IMR-90 (cell line): ENCODE data around the gene ZNF423. TPM values are rescaled to one million over a fixed set of nuclear protein-coding genes. Genes with fewer than 3 reads are reported as not detected.

Experiments used
- ATAC-seq: fragments of 200-7000 bp; cut with Tn5 transposase; 2 replicates; pipeline ENCODE4 v1.9.1; 2020; ENCODE audit warnings: low read depth, mild to moderate bottlenecking, moderate library complexity
- BruUV-seq: library from RNA; stranded (reverse); fragments of 400-500 nt; replicated peaks from 2 replicates; lab custom pipeline; 2021; lab: Mats Ljungman, UMichigan
- CTCF ChIA-PET: fragments of 300-600 bp; formaldehyde crosslinking; extraction: SDS; loops from one replicate; lab custom pipeline; 2021; ENCODE audit warnings: antibody characterized with exemption; lab: Yijun Ruan, JAX
- POLR2A ChIA-PET: fragments of 300-600 bp; sonication (Branson Sonifier 250); formaldehyde crosslinking; loops from one replicate; lab custom pipeline; 2022; ENCODE audit warnings: antibody characterized with exemption; ENCODE audit not compliant: unreplicated experiment; lab: Charles Lee
- DNase-seq: peaks from one replicate; pipeline ENCODE4 v3.0.0; 2013
- H2AFZ ChIP-seq: replicated peaks from 2 replicates; pipeline ENCODE3; 2013; ENCODE audit warnings: low read length, mild to moderate bottlenecking; ENCODE audit not compliant: poor library complexity
- H2AK5ac ChIP-seq: 2 replicates; pipeline ENCODE4 v1.6.1; 2013; ENCODE audit warnings: low read depth, low read length, inconsistent platforms
- H2AK9ac ChIP-seq: replicated peaks from 2 replicates; pipeline ENCODE3; 2013; ENCODE audit warnings: mild to moderate bottlenecking, low read depth, low read length, moderate library complexity; ENCODE audit not compliant: poor library complexity
- H2BK120ac ChIP-seq: 2 replicates; pipeline ENCODE4 v1.6.1; 2013; ENCODE audit warnings: low read depth, low read length, inconsistent platforms
- H2BK15ac ChIP-seq: 3 replicates; pipeline ENCODE4 v1.6.1; 2013; ENCODE audit warnings: low read depth, low read length, inconsistent platforms
- H2BK20ac ChIP-seq: 2 replicates; pipeline ENCODE4 v1.6.1; 2013; ENCODE audit warnings: low read depth, mild to moderate bottlenecking, inconsistent platforms, low read length, moderate library complexity
- H2BK5ac ChIP-seq: 2 replicates; pipeline ENCODE4 v1.6.1; 2013; ENCODE audit warnings: mild to moderate bottlenecking, low read depth, low read length, inconsistent platforms; ENCODE audit not compliant: poor library complexity, severe bottlenecking
- H3K14ac ChIP-seq: replicated peaks from 2 replicates; pipeline ENCODE4 v1.6.1; 2013; ENCODE audit warnings: low read depth, low read length, inconsistent platforms
- H3K18ac ChIP-seq: 2 replicates; pipeline ENCODE4 v1.6.1; 2013; ENCODE audit warnings: low read depth, low read length, control low read depth
- H3K23ac ChIP-seq: 2 replicates; pipeline ENCODE4 v1.6.1; 2013; ENCODE audit warnings: low read depth, low read length, inconsistent platforms
- H3K27ac ChIP-seq: 2 replicates; pipeline ENCODE4 v1.5.1; 2013; ENCODE audit warnings: mild to moderate bottlenecking, control low read depth, low read length; ENCODE audit not compliant: insufficient read depth
- H3K27me3 ChIP-seq: 2 replicates; pipeline ENCODE4 v1.6.1; 2013; ENCODE audit warnings: low read length; ENCODE audit not compliant: control insufficient read depth, insufficient read depth
- H3K36me3 ChIP-seq: 2 replicates; pipeline ENCODE4 v1.6.1; 2013; ENCODE audit warnings: low read length, mixed read lengths; ENCODE audit not compliant: control insufficient read depth, insufficient read depth
- H3K4ac ChIP-seq: 2 replicates; pipeline ENCODE4 v1.6.1; 2013; ENCODE audit warnings: low read depth, low read length, inconsistent platforms
- H3K4me1 ChIP-seq: 2 replicates; pipeline ENCODE4 v1.6.1; 2013; ENCODE audit warnings: low read length, mixed read lengths; ENCODE audit not compliant: control insufficient read depth, insufficient read depth
- H3K4me2 ChIP-seq: 2 replicates; pipeline ENCODE4 v1.6.1; 2013; ENCODE audit warnings: low read depth, mild to moderate bottlenecking, control low read depth, low read length, moderate library complexity
- H3K4me3 ChIP-seq: 2 replicates; pipeline ENCODE4 v1.5.1; 2013; ENCODE audit warnings: low read depth, mild to moderate bottlenecking, control low read depth, low read length, moderate library complexity; ENCODE audit not compliant: insufficient read depth
- H3K56ac ChIP-seq: 2 replicates; pipeline ENCODE4 v1.6.1; 2013; ENCODE audit warnings: low read length, inconsistent platforms; ENCODE audit not compliant: insufficient read depth; ENCODE audit errors: extremely low read depth
- H3K79me1 ChIP-seq, 2 experiments: 2 replicates each; pipeline ENCODE4 v1.6.1; 2013; ENCODE audit warnings: low read length in 2 of 2, inconsistent platforms in 1 of 2, low read depth in 1 of 2
- H3K9ac ChIP-seq: 2 replicates; pipeline ENCODE4 v1.6.1; 2013; ENCODE audit warnings: low read depth, low read length, control low read depth
- H3K9me1 ChIP-seq: 2 replicates; pipeline ENCODE4 v1.6.1; 2013; ENCODE audit warnings: low read length, inconsistent platforms; ENCODE audit not compliant: insufficient read depth
- H3K9me3 ChIP-seq: 2 replicates; pipeline ENCODE4 v1.6.1; 2013; ENCODE audit warnings: low read length; ENCODE audit not compliant: control insufficient read depth, insufficient read depth
- H4K20me1 ChIP-seq: 2 replicates; pipeline ENCODE4 v1.6.1; 2013; ENCODE audit warnings: low read length, inconsistent platforms; ENCODE audit not compliant: insufficient read depth
- H4K5ac ChIP-seq: 2 replicates; pipeline ENCODE4 v1.6.1; 2013; ENCODE audit warnings: mild to moderate bottlenecking, low read depth, low read length, control low read depth
- H4K8ac ChIP-seq, 2 experiments: 2 replicates each; pipeline ENCODE4 v1.6.1; 2013; ENCODE audit warnings: low read depth in 2 of 2, low read length in 2 of 2, control low read depth in 1 of 2, inconsistent platforms in 1 of 2
- H4K91ac ChIP-seq: 2 replicates; pipeline ENCODE4 v1.6.1; 2013; ENCODE audit warnings: low read depth, low read length, inconsistent platforms; ENCODE audit not compliant: insufficient read depth
- BHLHE40 ChIP-seq: fragments of 150-350 bp; IDR thresholded peaks from 2 replicates; pipeline ENCODE4 v1.6.1; 2016; ENCODE audit warnings: mild to moderate bottlenecking, low read depth, low read length
- CEBPB ChIP-seq: IDR thresholded peaks from 2 replicates; pipeline ENCODE4 v1.6.1; 2012; ENCODE audit warnings: low read depth, low read length, improper control_type of control experiment
- CHD1 ChIP-seq: IDR thresholded peaks from 2 replicates; pipeline ENCODE4 v1.6.1; 2012; ENCODE audit warnings: low read depth, low read length, improper control_type of control experiment
- FOS ChIP-seq: fragments of 150-350 bp; IDR thresholded peaks from 2 replicates; pipeline ENCODE4 v1.6.1; 2016; ENCODE audit warnings: low read depth, low read length
- MAFK ChIP-seq: IDR thresholded peaks from 2 replicates; pipeline ENCODE4 v1.6.1; 2012; ENCODE audit warnings: low read depth, low read length, improper control_type of control experiment
- POLR2A ChIP-seq: IDR thresholded peaks from 2 replicates; pipeline ENCODE4 v1.6.1; 2012; ENCODE audit warnings: mild to moderate bottlenecking, low read depth, low read length
- RAD21 ChIP-seq: IDR thresholded peaks from 2 replicates; pipeline ENCODE4 v1.6.1; 2012; ENCODE audit warnings: low read length, improper control_type of control experiment
- RCOR1 ChIP-seq: IDR thresholded peaks from 2 replicates; pipeline ENCODE4 v1.6.1; 2012; ENCODE audit warnings: mild to moderate bottlenecking, low read length, improper control_type of control experiment; ENCODE audit not compliant: insufficient replicate concordance
- RFX5 ChIP-seq: IDR thresholded peaks from 2 replicates; pipeline ENCODE4 v1.8.0; 2012; ENCODE audit warnings: low read depth, mild to moderate bottlenecking, low read length, moderate library complexity
- WGBS, 2 experiments: methylation state at CpG; one replicate each; pipeline versions ENCODE4 v1.1.5 to v1.1.7; 2013; ENCODE audit warnings: missing lambda C conversion rate in 2 of 2; ENCODE audit not compliant: insufficient read length in 1 of 2; ENCODE audit errors: extremely low coverage in 2 of 2; 5-methylcytosine and 5-hydroxymethylcytosine counted together
- dilution Hi-C: fragments of 300-500 bp; cut with HindIII; formaldehyde crosslinking; loops from one replicate; pipeline ENCODE4 v1.14.3; 2018; ENCODE audit warnings: low sequenced_read_pairs; ENCODE audit not compliant: unreplicated experiment
- in situ Hi-C: fragments of 300-500 bp; cut with MboI; formaldehyde crosslinking; loops from 3 replicates; pipeline ENCODE4 v1.14.3; 2019; ENCODE audit warnings: low sequenced_read_pairs, inconsistent platforms, mixed read lengths
- intact Hi-C: fragments of 100-400 bp; cut with micrococcal nuclease; formaldehyde crosslinking; loops from 2 replicates; pipeline ENCODE4 v1.10.0; 2022
- polyA plus RNA-seq, 3 experiments: library from polyadenylated mRNA; depleted of rRNA; stranded (reverse); fragments of >200 nt; gene quantifications; 2 replicates each; pipeline ENCODE4 v1.2.3, GENCODE V29; 2012; ENCODE audit warnings: low replicate concordance in 1 of 3
- total RNA-seq: library from RNA; depleted of rRNA; stranded (reverse); fragments of >200 nt; gene quantifications from 2 replicates; pipeline ENCODE4 v1.2.3, GENCODE V29; 2012
- TF ChIP-seq, protein P1 (sequence below): fragments of 150-350 bp; IDR thresholded peaks from 2 replicates; pipeline ENCODE4 v1.6.1; 2017; ENCODE audit warnings: mild to moderate bottlenecking, antibody characterized with exemption, low read length, low read depth
- TF ChIP-seq, protein P2 (sequence below): conservative IDR thresholded peaks from 2 replicates; pipeline ENCODE4 v1.5.1; 2012; ENCODE audit warnings: mild to moderate bottlenecking, low read depth, low read length, improper control_type of control experiment

The ZNF423 gene
- total and polyA plus RNA-seq, 2 of the 4 experiments (the other 2 are of a cell fraction), result under 0.01 to 0.10 TPM

GRCh38 chr16:49589544-49590031 lies 266.3 kb downstream of the ZNF423 start:
- no peak overlapping the region for H3K14ac ChIP-seq
- no peaks in the 10 kb centered on the region for H3K79me1 ChIP-seq
- H2AK5ac ChIP-seq, result no peak overlapping the region
- ChIA-PET CTCF (no interaction called here), POLR2A (no interaction called here)
- H2BK15ac ChIP-seq, result no peak overlapping the region
- no peak overlapping the region for H4K8ac ChIP-seq
- peaks cover 26% of the 10 kb centered on the region for H3K27me3 ChIP-seq
- ATAC-seq (no peak), DNase-seq (no peak)
- H2BK5ac ChIP-seq, result no peak overlapping the region
- dilution Hi-C loops (no loop called here), in situ Hi-C loops (no loop called here), intact Hi-C loops (no loop called here)
- H3K18ac ChIP-seq, result no peak overlapping the region
- no peak overlapping the region for H3K4ac ChIP-seq
- TF ChIP-seq RFX5, result no peak
- no peak for TF ChIP-seq RAD21
- TF ChIP-seq, protein P1, sequence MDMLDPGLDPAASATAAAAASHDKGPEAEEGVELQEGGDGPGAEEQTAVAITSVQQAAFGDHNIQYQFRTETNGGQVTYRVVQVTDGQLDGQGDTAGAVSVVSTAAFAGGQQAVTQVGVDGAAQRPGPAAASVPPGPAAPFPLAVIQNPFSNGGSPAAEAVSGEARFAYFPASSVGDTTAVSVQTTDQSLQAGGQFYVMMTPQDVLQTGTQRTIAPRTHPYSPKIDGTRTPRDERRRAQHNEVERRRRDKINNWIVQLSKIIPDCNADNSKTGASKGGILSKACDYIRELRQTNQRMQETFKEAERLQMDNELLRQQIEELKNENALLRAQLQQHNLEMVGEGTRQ, result no peak
- no peak for TF ChIP-seq RCOR1
- TF ChIP-seq POLR2A, result no peak
- no peak for TF ChIP-seq MAFK
- TF ChIP-seq FOS, result no peak
- no peak for TF ChIP-seq CHD1
- no peak for TF ChIP-seq BHLHE40
- no peak for TF ChIP-seq CEBPB
- TF ChIP-seq, protein P2, sequence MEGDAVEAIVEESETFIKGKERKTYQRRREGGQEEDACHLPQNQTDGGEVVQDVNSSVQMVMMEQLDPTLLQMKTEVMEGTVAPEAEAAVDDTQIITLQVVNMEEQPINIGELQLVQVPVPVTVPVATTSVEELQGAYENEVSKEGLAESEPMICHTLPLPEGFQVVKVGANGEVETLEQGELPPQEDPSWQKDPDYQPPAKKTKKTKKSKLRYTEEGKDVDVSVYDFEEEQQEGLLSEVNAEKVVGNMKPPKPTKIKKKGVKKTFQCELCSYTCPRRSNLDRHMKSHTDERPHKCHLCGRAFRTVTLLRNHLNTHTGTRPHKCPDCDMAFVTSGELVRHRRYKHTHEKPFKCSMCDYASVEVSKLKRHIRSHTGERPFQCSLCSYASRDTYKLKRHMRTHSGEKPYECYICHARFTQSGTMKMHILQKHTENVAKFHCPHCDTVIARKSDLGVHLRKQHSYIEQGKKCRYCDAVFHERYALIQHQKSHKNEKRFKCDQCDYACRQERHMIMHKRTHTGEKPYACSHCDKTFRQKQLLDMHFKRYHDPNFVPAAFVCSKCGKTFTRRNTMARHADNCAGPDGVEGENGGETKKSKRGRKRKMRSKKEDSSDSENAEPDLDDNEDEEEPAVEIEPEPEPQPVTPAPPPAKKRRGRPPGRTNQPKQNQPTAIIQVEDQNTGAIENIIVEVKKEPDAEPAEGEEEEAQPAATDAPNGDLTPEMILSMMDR, result no peak
- H2BK20ac ChIP-seq, result no peak overlapping the region
- no peak overlapping the region for H3K56ac ChIP-seq
- H3K9me1 ChIP-seq, result no peaks in the 10 kb centered on the region
- no peaks in the 10 kb centered on the region for H3K36me3 ChIP-seq
- no peak overlapping the region for H2AFZ ChIP-seq
- H2AK9ac ChIP-seq, result no peak overlapping the region
- no peak overlapping the region for H3K4me2 ChIP-seq
- no peaks in the 10 kb centered on the region for H3K9me3 ChIP-seq
- no TSS peak for BruUV-seq
- no peak overlapping the region for H4K5ac ChIP-seq
- no peak overlapping the region for H3K4me3 ChIP-seq
- no peak overlapping the region for H3K23ac ChIP-seq
- no peak overlapping the region for H3K9ac ChIP-seq
- no peak overlapping the region for H2BK120ac ChIP-seq
- H3K27ac ChIP-seq, result no peak overlapping the region
- WGBS, 2 experiments, result 77% methylated on average over 7 of the region's 15 CpGs; no CpG with 5 or more reads in 1 of the 2 experiments
- H4K20me1 ChIP-seq, result no peaks in the 10 kb centered on the region
- no peak overlapping the region for H4K91ac ChIP-seq
- H3K4me1 ChIP-seq, result no peaks in the 10 kb centered on the region
